Keratinocyte (primary cell): ENCODE measurements around the gene SDC1. TPM values are rescaled to one million over a fixed set of nuclear protein-coding genes. Genes with fewer than 3 reads are reported as not detected.

Source experiments
- DNase-seq: peaks from one replicate; pipeline ENCODE4 v3.0.0-alpha.2; 2011; ENCODE audit warnings: low read depth, missing footprints, low spot score
- FAIRE-seq: peaks from 2 replicates; lab custom pipeline; 2011; peaks lifted over from hg19 to GRCh38; lab: Jason Lieb, UNC
- H2AFZ ChIP-seq: 2 replicates; pipeline ENCODE4 v1.6.0; 2012; ENCODE audit warnings: low read length, control low read depth, inconsistent platforms; ENCODE audit not compliant: control insufficient read depth
- H3K27ac ChIP-seq: 2 replicates; pipeline ENCODE4 v1.5.1; 2011; ENCODE audit warnings: low read length; ENCODE audit not compliant: control insufficient read depth, insufficient read depth
- H3K27me3 ChIP-seq: 3 replicates; pipeline ENCODE4 v1.6.0; 2011; ENCODE audit warnings: low read length; ENCODE audit not compliant: control insufficient read depth, insufficient read depth; ENCODE audit errors: extremely low read depth
- H3K36me3 ChIP-seq, 2 experiments: 2 replicates in 1 of 2; 3 replicates in 1 of 2; pipeline ENCODE4 v1.5.1; 2011; ENCODE audit warnings: low read length in 2 of 2, mild to moderate bottlenecking in 1 of 2; ENCODE audit not compliant: control insufficient read depth in 2 of 2, insufficient read depth in 2 of 2; ENCODE audit errors: extremely low read depth in 1 of 2
- H3K4me1 ChIP-seq: 3 replicates; pipeline ENCODE4 v1.5.1; 2011; ENCODE audit warnings: low read length; ENCODE audit not compliant: control insufficient read depth, insufficient read depth; ENCODE audit errors: extremely low read depth
- H3K4me2 ChIP-seq: 3 replicates; pipeline ENCODE4 v1.6.0; 2011; ENCODE audit warnings: low read depth, low read length; ENCODE audit not compliant: control insufficient read depth, insufficient read depth; ENCODE audit errors: extremely low read depth
- H3K4me3 ChIP-seq, 3 experiments: fragments of 200-600 bp in 1 of 3; sonication (generic) in 1 of 3; 2 replicates in 2 of 3; 3 replicates in 1 of 3; pipeline ENCODE4 v1.5.1; 2011 to 2016; ENCODE audit warnings: low read length in 3 of 3, mild to moderate bottlenecking in 3 of 3, control low read depth in 2 of 3, inconsistent platforms in 1 of 3, low read depth in 1 of 3, mixed read lengths in 1 of 3, mixed run types in 1 of 3, moderate library complexity in 1 of 3; ENCODE audit not compliant: control insufficient read depth in 2 of 3, insufficient read depth in 2 of 3; ENCODE audit errors: extremely low read depth in 1 of 3
- H3K79me2 ChIP-seq: 2 replicates; pipeline ENCODE4 v1.6.0; 2012; ENCODE audit warnings: low read length; ENCODE audit not compliant: control insufficient read depth, insufficient read depth
- H3K9ac ChIP-seq: 3 replicates; pipeline ENCODE4 v1.6.0; 2011; ENCODE audit warnings: low read length; ENCODE audit not compliant: control insufficient read depth, insufficient read depth; ENCODE audit errors: extremely low read depth
- H3K9me1 ChIP-seq: 3 replicates; pipeline ENCODE4 v1.6.0; 2011; ENCODE audit warnings: low read length; ENCODE audit not compliant: control insufficient read depth, insufficient read depth; ENCODE audit errors: extremely low read depth
- H3K9me3 ChIP-seq: 2 replicates; pipeline ENCODE4 v1.5.1; 2012; ENCODE audit warnings: low read depth, low read length; ENCODE audit not compliant: control insufficient read depth
- H4K20me1 ChIP-seq: 3 replicates; pipeline ENCODE4 v1.6.0; 2011; ENCODE audit warnings: low read length; ENCODE audit not compliant: control insufficient read depth, insufficient read depth; ENCODE audit errors: extremely low read depth
- CTCF ChIP-seq, 3 experiments: IDR thresholded peaks in 1 of 3; conservative IDR thresholded peaks in 1 of 3; optimal IDR thresholded peaks in 1 of 3; 2 replicates in 2 of 3; 3 replicates in 1 of 3; pipeline versions ENCODE3 to v1.5.1; 2011; ENCODE audit warnings: low read length in 3 of 3, mild to moderate bottlenecking in 3 of 3, moderate library complexity in 2 of 3, control low read depth in 1 of 3, inconsistent platforms in 1 of 3; ENCODE audit not compliant: insufficient read depth in 2 of 3; ENCODE audit errors: extremely low read depth in 1 of 3
- EZH2 ChIP-seq: IDR thresholded peaks from one replicate; pipeline ENCODE4 v1.6.1; 2012; ENCODE audit warnings: inconsistent platforms, mild to moderate bottlenecking, low read length, moderate library complexity
- dilution Hi-C: fragments of 300-500 bp; cut with MboI; formaldehyde crosslinking; loops from one replicate; pipeline ENCODE4 v1.7.0; 2020; ENCODE audit warnings: low sequenced_read_pairs; ENCODE audit not compliant: extremely low pct_ligation_motif_present
- polyA plus RNA-seq, 5 experiments: library from polyadenylated mRNA; depleted of rRNA in 3 of 5; stranded (reverse) in 3 of 5; stranded (forward) in 1 of 5; unstranded in 1 of 5; fragments of >200 nt; gene quantifications; 1 replicate in 1 of 5; 2 replicates in 3 of 5; 3 replicates in 1 of 5; pipeline versions ENCODE4 v1.2.1 to v1.2.3, GENCODE V29; 2011 to 2012; ENCODE audit warnings: missing spikeins in 2 of 5, low read depth in 1 of 5, low replicate concordance in 1 of 5

Gene SDC1
- polyA plus RNA-seq, 1 donor (not counting 4 experiments of a cell fraction or from before 2014, with no cell fraction given): 696 TPM

- Histone ChIP-seq H4K20me1 (peaks cover 21% of the 10 kb centered on the region), H3K4me1 (peaks cover 59% of the 10 kb centered on the region), H3K27me3 (no peaks in the 10 kb centered on the region), H3K4me2 (peak overlapping the region; percentile 100), H3K9me1 (no peaks in the 10 kb centered on the region), H3K9ac (peak overlapping the region; percentile 96), H2AFZ (no peak overlapping the region), H3K36me3 (peaks cover 6 to 51% of the 10 kb centered on the region in 2 experiments), H3K4me3 (peak overlapping the region; percentile 82 to 94 (median 91)), H3K27ac (peak overlapping the region; percentile 96), H3K79me2 (peaks cover 76% of the 10 kb centered on the region), H3K9me3 (no peaks in the 10 kb centered on the region)
- no peak for TF ChIP-seq CTCF (optimal IDR thresholded peaks at IDR 0.05 in 1 of 3, IDR thresholded peaks at IDR 0.05 in 1 of 3, conservative IDR thresholded peaks at IDR 0.05 in 1 of 3; ENCODE audit: extremely low read depth in 1 of 3, insufficient read depth in 2 of 3, low read length in 3 of 3)
- TF ChIP-seq EZH2: no peak
- dilution Hi-C loops: no loop called here
- FAIRE-seq: no peak
- no peak for DNase-seq
These were observed 2.0 kb downstream of the SDC1 start for GRCh38 chr2:20222769-20223406.

- H3K4me3 ChIP-seq: peak overlapping the region; percentile 82 to 94 (median 91)
- H3K9me1 ChIP-seq: no peaks in the 10 kb centered on the region
- DNase-seq (no peak), FAIRE-seq (no peak)
- dilution Hi-C loops: no loop called here
- H3K79me2 ChIP-seq: peaks cover 82% of the 10 kb centered on the region
- H3K4me1 ChIP-seq: peaks cover 65% of the 10 kb centered on the region
- H3K36me3 ChIP-seq: peaks cover 8 to 53% of the 10 kb centered on the region in 2 experiments
- no peaks in the 10 kb centered on the region for H3K27me3 ChIP-seq
- H3K27ac ChIP-seq: peak overlapping the region; percentile 96
- no peak overlapping the region for H2AFZ ChIP-seq
- peak overlapping the region; percentile 100 for H3K4me2 ChIP-seq
- no peaks in the 10 kb centered on the region for H3K9me3 ChIP-seq
- H3K9ac ChIP-seq: peak overlapping the region; percentile 96
- TF ChIP-seq CTCF (optimal IDR thresholded peaks at IDR 0.05 in 1 of 3, IDR thresholded peaks at IDR 0.05 in 1 of 3, conservative IDR thresholded peaks at IDR 0.05 in 1 of 3; ENCODE audit: extremely low read depth in 1 of 3, insufficient read depth in 2 of 3, low read length in 3 of 3): no peak
- TF ChIP-seq EZH2: no peak
- H4K20me1 ChIP-seq: peaks cover 24% of the 10 kb centered on the region
These were observed 2.7 kb downstream of the SDC1 start for GRCh38 chr2:20222014-20222768.
